Measurements from ENCODE around the gene PAPPA. TPM values are rescaled to one million over a fixed set of nuclear protein-coding genes. Genes with fewer than 3 reads are reported as not detected.

PAPPA gene
- total and polyA plus RNA-seq, 2 of the 8 experiments (the other 6 are each of a cell fraction or from before 2014, with no cell fraction given): 0.18 to 0.63 TPM

DNA sequence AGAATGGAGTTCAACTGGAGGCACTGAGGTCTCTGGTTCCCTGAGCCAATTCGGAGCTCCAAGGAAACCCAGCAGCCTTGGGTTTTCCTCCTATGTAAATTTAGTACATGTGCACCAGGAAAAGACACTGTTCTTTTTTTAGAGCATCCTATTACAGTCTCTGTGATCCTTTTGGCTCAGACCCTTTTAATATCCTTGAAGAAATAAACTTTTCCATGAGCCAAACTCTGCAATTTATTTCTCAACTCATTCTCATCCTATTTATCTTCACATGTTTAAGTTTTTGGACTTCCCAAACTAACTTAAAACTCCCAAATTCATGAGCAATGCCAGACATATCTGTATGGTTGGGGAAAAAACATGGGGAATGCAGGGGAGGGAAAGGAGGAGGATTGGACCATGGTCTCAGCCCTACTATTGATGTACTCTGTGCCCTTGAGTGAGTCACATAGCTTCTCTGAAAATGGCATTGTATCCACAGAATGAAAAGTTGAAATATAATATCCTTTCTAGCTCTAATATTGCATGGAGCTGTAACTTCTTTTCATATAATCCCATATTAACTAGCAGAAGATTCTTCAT, 76.6 kb downstream of the PAPPA start:
- no peaks in the 10 kb centered on the region for H3K9me3 ChIP-seq (ENCODE audit: insufficient read depth in 2 of 2, low read depth in 1 of 2, low read length in 1 of 2)
- no peaks in the 10 kb centered on the region for H3K79me2 ChIP-seq (ENCODE audit: control insufficient read depth in 1 of 2, insufficient read depth in 2 of 2, low read length in 2 of 2)
- no peaks in the 10 kb centered on the region for H3K27me3 ChIP-seq (replicated peaks in 1 of 4; ENCODE audit: control insufficient read depth in 3 of 4, extremely low read depth in 1 of 4, insufficient read depth in 3 of 4, low read length in 3 of 4)
- H3K27ac ChIP-seq (ENCODE audit: low read depth, low read length): no peak overlapping the region
- H3K36me3 ChIP-seq (ENCODE audit: control insufficient read depth in 2 of 4, insufficient read depth in 4 of 4, low read length in 3 of 4): no peaks in the 10 kb centered on the region
- H2AK5ac ChIP-seq (ENCODE audit: low read depth, low read length): no peak overlapping the region
- no peak overlapping the region for H2BK15ac ChIP-seq (ENCODE audit: low read length)
- no peak overlapping the region for H2BK20ac ChIP-seq (ENCODE audit: low read length)
- no peak overlapping the region for H3K56ac ChIP-seq (replicated peaks; ENCODE audit: insufficient read length, low read depth, low read length)
- ChIA-PET CTCF (ENCODE audit: partially characterized antibody) (interaction anchor here (0.5 to 1.1 kb wide), 3 partner anchors 31 to 793 kb away, joined by 3 read pairs; no protein-coding TSS in a partner anchor), POLR2A (ENCODE audit: partially characterized antibody) (no interaction called here)
- no peak for FAIRE-seq
- no peak for DNase-seq (ENCODE audit: low read depth in 1 of 2, low spot score in 2 of 2)
- H3K23ac ChIP-seq (ENCODE audit: insufficient read length): no peak overlapping the region
- H2BK12ac ChIP-seq (ENCODE audit: low read depth, low read length): no peak overlapping the region
- no peak overlapping the region for H3K4me3 ChIP-seq (ENCODE audit: extremely low read depth in 1 of 4, insufficient read depth in 2 of 4, low read depth in 3 of 4, low read length in 4 of 4)
- H3K18ac ChIP-seq (ENCODE audit: extremely low read depth, low read length): no peak overlapping the region
- WGBS, 2 experiments (ENCODE audit: extremely low coverage in 1 of 2, insufficient coverage in 1 of 2, insufficient read length in 1 of 2, insufficient replicate concordance in 2 of 2, low coverage in 1 of 2, low lambda C conversion rate in 2 of 2, missing lambda C conversion rate in 1 of 2): 0% methylated on average over 1 of the region's 1 CpG; no CpG with 5 or more reads in 1 of the 2 experiments
- H4K20me1 ChIP-seq (replicated peaks in 1 of 2; ENCODE audit: control insufficient read depth in 1 of 2, insufficient read depth in 2 of 2, low read length in 2 of 2): no peaks in the 10 kb centered on the region
- H4K91ac ChIP-seq (replicated peaks; ENCODE audit: insufficient read length, low read length): no peak overlapping the region
- no peak overlapping the region for H4K8ac ChIP-seq (ENCODE audit: extremely low read depth, insufficient read depth, low read length)
- H2AFZ ChIP-seq (ENCODE audit: low read length): no peak overlapping the region
- no peak overlapping the region for H3K4ac ChIP-seq (replicated peaks; ENCODE audit: insufficient read length, low read depth, low read length)
- H4K5ac ChIP-seq (ENCODE audit: insufficient read length, low read depth, low read length): no peak overlapping the region
- H2BK120ac ChIP-seq (replicated peaks; ENCODE audit: low read depth, low read length): no peak overlapping the region
- no peaks in the 10 kb centered on the region for H3K4me1 ChIP-seq (replicated peaks in 1 of 4; ENCODE audit: control insufficient read depth in 3 of 4, insufficient read depth in 4 of 4, low read length in 3 of 4)
- no peaks in the 10 kb centered on the region for H3K79me1 ChIP-seq (ENCODE audit: low read depth, low read length)
- H2BK5ac ChIP-seq (ENCODE audit: low read depth, low read length): no peak overlapping the region
- H3K14ac ChIP-seq (ENCODE audit: insufficient read length): no peak overlapping the region
- H3K4me2 ChIP-seq (ENCODE audit: insufficient read depth in 1 of 2, low read depth in 2 of 2, low read length in 2 of 2): no peak overlapping the region
- TF ChIP-seq SP2 (IDR thresholded peaks at IDR 0.05; ENCODE audit: low read length): no peak
- TF ChIP-seq KDM1A (IDR thresholded peaks at IDR 0.05; ENCODE audit: borderline replicate concordance, low read length): no peak
- TF ChIP-seq CHD2 (IDR thresholded peaks at IDR 0.05; ENCODE audit: low read length): no peak
- no peak for TF ChIP-seq RXRA (IDR thresholded peaks at IDR 0.05; ENCODE audit: insufficient read depth, low read depth, low read length)
- TF ChIP-seq, protein P1, sequence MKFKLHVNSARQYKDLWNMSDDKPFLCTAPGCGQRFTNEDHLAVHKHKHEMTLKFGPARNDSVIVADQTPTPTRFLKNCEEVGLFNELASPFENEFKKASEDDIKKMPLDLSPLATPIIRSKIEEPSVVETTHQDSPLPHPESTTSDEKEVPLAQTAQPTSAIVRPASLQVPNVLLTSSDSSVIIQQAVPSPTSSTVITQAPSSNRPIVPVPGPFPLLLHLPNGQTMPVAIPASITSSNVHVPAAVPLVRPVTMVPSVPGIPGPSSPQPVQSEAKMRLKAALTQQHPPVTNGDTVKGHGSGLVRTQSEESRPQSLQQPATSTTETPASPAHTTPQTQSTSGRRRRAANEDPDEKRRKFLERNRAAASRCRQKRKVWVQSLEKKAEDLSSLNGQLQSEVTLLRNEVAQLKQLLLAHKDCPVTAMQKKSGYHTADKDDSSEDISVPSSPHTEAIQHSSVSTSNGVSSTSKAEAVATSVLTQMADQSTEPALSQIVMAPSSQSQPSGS (IDR thresholded peaks at IDR 0.05; ENCODE audit: low read length): no peak
- no peak for TF ChIP-seq CTBP2 (IDR thresholded peaks at IDR 0.05; ENCODE audit: borderline replicate concordance, insufficient read depth, insufficient read length, low read length)
- H3K9ac ChIP-seq (replicated peaks in 1 of 4; ENCODE audit: extremely low read depth in 1 of 4, low read depth in 3 of 4, low read length in 3 of 4): no peak overlapping the region
- H3K23me2 ChIP-seq (ENCODE audit: low read depth, low read length): peaks cover 2% of the 10 kb centered on the region; the same call in 1 of the 2 replicates

Data from H1 (cell line).